NCI-H1092 (cell line): ENCODE data around the gene OVCA2.
A peak's percentile ranks its signal among the peaks of the same experiment; 100 is the strongest.

Experiments used
- DNase-seq: peaks from one replicate; lab custom pipeline; 2025; lab: John Stamatoyannopoulos, UW

The OVCA2 gene

DNA sequence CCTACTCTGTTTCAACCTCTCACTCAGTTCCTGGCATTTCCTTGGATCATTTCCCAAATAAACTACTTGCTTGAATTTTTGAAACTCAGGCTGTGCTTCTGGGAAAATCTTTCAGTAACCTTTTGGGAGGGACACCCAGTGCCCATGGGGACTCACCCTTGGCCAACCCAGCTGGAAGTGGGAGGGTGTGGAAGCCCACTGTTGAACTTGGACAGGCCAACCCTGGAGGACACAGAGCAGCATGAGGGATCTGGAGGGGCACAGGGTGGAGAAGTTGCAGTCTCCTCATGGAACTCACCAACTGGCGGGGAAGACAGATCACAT lies 27.9 kb upstream of the OVCA2 start:
- DNase-seq: no peak

DNA sequence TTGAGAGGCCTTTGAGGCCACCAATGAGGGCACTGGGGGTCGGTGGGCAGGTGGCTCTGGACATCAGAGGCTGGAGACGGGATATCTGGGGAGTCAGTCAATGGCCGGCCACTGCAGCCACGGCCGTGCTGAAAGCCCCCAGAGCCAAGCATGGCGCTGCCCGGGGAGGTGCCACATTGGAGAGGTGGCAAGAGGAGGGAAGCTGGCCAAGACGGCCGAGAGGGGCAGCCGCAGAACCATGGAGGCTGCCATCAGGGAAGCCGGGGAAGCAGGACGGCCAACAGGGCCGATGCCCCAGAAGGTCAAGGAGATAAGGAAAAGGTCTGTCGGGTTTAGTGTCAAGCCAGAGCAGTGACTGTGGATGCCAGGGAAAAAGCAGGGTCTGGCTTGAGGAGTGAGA lies 26.5 kb upstream of the OVCA2 start:
- DNase-seq: no peak

DNA sequence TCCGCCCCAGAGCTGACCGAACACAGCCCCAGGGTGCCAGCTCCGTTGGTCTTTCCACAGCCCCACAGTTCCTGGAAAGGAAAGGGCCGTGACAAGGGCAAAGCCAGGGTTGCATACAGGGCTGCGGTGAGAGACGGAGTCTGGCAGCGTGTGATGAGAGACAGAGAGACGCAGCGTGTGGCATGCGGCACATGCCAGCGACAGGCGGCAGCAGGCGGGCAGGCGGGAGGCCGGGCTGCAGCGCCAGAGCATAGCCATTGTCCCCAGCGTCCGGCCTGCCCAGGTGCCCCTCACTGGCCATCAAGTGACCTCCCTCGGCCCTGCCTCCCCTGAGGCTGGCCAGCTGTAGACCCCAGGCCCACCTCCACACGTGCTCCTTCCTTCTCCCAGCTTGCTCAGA lies 25.3 kb upstream of the OVCA2 start:
- no peak for DNase-seq

DNA sequence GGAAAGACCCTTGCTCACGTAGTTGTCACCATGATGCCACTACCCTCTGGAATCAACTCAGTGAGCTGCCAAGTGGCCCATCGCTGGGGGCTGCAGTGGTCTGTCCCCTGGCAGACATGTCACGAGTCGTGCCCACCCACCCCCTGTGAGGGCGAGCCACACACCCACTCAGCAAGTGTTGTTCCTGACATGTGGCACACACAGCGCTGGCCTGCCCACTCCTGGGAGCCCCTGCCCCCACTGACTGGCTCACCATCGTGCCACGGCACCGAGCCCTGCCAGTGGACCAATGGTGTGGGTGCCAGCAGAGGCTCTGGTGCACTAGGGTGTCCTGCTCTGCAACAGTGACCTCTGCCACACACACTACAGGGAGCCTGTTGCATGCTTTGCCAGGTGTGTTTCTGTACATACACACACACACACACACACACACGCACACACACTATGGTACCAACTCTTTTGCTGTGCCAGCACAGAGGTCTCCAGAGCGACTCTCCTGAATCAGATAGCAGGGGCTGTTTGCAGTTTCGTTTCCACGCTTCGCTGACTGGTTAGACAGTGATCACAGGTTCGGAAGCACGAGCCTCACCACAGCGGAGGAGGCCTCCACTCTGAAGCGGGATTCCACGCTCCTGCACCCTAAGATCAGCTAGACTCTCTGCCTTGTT lies 24.4 kb upstream of the OVCA2 start:
- no peak for DNase-seq

DNA sequence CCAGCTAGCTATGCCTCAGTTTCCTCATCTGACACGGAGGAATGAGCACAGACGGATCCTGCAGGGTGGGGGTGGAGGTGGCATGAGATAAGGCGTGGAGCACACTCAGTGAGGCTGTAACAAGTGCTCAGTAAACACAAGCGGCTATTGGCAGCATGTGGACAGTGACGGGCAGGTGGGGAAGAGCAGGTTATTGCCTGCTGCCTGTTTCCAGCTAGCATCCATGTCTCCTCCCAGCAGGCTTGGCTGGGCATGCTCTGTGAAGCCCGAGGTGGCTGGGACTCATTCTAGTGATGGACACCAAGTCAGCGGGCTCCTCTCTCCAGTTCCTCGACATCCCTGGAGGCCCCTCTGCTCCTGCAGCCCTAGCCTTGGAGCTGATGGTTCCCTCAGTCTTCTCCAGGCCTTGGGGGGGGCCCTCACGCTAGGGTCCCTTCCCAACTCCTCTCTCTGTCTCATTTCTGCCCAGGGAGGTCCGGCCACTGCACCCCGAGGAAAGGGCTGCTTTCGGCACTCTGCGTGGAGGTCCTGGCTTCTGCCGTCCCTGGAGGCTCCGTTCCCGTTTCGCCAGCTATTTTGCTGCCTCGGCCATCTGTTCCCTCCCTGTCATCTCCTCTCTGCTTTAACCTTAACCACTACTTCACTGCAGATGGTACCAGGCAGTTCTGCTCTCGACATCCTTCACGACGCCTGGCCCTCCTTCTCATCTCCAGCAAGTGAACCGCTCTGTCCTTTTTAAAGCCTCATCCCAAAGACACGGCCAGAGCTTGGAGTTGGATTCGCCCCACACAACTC lies 22.9 kb upstream of the OVCA2 start:
- peak; percentile 38 for DNase-seq

DNA sequence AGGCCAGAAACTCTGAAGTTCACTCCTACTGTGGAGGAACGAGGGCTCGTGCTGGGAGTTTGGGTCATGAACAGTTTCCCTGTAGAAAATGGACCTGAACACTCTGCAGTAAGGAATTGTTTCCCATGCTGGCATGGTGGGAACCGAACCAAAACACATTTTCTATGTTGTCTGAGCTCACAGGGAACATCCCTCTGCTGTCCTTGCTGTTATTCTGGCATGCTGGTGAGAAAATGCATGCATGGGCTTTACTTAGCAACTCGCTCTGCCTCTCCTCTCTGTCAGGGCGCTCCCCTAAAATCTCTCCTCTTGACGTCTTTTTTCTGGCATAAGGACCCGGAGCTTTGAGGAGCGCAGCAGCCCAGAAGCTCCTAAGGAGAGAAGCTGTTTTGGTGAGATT lies 22.1 kb upstream of the OVCA2 start:
- DNase-seq: no peak

DNA sequence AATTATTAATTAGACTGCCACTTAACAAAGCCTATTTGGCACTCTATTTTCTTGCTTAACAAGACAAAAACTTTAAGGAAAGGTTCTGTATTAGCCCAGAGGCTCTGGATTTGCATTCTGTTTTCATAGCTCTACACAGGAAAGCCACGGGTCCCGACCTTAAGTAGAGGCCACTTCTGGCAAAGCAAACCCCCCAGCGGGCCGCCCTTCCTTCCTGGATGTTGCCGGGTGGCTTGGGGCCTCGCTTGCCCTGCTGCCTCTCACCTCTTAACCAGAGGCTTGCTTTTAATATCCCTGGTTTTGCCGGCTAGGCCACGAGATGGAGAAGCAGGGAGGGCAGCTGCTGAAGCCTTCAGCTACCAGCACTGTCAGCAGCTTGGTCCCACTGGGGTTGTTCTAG lies 21.1 kb upstream of the OVCA2 start:
- DNase-seq: no peak

DNA sequence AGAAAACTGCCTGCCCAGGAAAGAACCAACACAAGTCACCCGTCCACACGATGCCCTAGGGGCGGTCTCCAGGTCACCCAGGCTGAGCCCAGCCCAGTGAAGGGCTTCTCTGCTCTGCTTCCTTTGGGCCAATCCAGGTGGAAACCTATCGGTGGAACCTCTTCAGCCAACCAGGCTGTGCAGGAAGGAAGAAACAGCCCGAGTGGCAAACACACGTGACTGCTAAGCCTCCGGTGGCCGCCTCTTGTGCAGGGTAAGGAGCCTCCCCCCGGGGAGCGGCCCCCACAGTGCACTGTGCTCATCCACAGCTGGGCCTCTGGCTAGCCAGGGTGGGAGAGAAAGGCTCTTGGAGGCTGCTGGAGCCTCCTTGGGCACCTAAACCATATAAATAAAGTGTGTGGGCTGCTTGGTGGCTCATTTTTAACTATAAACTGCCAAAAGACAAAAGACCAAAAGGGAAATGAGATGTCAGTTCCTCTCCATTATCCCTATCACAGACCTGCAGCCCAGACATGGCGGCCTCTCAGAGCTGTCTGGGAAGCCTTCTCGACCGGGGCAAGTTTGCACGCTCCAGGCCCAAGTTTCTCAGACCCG lies 19.1 kb upstream of the OVCA2 start:
- no peak for DNase-seq

DNA sequence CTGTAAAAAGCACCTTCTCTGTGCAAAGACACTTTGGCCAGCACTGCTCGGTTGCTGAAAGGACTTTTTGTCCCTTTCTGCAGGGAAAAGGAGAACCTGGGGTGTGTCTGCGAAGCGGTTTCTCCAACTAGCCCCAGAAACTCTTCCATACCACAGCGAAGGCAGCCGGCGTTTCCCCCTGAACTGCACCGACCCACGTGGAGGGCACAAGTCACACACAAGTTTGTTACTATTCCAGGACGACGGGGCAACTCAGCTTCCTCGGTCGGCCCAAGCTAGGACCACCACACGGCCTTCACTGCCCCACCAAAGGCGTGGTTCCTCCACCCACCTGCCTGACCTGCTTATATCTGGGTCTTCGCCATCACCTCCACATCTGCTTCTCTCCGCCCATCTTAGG lies 18.6 kb upstream of the OVCA2 start:
- DNase-seq: no peak

DNA sequence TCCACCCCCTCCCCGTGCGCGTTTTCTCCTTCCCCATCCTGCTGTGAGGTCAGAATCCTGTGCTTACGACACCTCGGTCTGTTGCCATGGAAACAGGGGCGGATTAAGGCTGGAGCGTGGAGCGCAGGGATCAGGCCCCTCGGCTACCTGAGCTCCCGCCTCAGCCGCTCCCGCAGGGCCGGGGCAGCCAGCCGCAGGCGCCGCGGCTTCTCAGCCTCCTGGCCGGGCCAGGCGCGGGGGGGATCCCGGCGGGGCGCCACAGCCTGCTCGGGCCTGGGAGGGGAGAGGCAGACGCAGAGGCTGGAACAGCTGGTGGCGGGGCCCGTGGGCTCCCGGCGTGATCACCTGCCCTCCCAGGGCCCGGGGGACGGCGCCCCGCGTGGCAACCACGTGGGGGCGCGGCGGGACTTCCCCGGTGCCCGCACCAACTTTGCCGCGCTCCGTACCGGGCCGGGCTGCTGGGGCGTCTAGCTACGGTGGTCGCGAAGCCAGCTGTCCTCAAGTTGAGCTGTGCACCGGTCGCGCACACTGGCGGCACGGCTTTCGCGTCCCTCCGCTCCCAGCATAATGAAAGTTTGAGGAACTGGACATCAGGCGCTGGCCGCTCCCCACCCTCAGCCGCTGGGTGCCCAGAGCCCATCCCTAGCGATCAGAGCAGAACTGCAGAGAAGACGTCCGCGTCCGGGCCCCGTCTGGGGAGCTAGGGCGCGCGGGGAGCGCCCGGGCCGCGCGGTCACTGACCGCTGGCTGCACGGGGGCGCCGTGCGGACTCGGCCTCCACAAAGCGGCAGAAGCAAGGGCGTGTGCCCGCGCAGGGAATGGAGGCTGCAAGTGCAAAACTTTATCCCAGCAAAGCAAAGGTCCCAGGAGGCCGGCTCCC lies 17.9 kb upstream of the OVCA2 start:
- peak; percentile 17 for DNase-seq

DNA sequence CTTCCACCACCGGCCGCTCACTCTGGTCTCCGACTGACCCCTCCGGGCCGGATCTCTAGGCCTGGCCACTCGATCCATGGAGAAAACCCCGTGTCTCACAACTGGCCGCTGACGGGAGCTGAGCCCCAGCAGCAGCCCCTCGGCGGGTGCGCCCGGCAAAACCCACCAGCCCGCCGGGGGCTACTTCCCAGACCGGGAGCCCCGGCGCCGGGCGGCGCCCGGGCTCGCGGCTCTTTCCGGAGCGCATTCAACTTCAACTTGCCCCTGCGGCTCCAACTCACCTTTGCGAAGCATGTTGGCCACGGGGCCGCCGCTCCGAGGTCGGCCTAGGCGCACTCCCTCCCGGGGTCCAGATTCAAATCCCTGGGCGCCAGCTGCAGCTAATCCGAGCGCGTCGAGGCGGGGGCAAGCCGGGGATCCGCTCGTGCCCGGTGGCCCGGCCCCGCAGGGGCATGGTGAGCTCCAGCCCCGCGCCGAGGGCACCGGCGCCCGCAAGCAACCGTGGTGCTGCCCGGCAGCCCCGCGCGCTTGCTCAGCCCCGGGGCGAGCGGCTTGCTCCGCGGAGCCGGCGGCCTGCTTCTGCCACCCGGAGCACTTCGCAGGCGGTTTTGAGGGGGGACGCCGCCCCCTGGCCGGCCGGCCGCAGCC lies 17.1 kb upstream of the OVCA2 start:
- no peak for DNase-seq

DNA sequence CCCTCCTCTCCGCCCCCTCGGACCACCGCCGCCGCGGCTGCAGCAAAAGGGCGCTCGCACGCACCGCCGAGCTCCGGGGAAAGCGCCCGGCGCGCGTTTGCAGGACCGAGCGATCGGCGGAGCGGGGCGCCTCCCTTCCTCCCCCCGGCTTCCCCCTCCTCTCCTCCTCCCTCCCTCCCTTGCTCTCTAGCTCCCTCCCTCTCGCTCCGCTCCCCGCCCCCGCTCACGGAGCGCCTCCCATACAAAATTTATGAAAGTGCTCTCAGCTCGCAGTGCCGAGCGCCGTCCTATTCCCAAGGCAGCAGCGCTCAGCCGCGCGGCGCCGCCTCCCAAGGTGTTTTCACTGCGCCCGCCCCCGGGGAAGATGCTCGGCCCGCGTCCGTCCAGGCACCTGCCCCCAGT lies 16.6 kb upstream of the OVCA2 start, which contains the start of gene RTN4RL1:
TSS of gene RTN4RL1 (minus strand) at position 115 of the 402 bp plus-strand sequence. CDS start 469 bp downstream, outside the sequence.
- no peak for DNase-seq

DNA sequence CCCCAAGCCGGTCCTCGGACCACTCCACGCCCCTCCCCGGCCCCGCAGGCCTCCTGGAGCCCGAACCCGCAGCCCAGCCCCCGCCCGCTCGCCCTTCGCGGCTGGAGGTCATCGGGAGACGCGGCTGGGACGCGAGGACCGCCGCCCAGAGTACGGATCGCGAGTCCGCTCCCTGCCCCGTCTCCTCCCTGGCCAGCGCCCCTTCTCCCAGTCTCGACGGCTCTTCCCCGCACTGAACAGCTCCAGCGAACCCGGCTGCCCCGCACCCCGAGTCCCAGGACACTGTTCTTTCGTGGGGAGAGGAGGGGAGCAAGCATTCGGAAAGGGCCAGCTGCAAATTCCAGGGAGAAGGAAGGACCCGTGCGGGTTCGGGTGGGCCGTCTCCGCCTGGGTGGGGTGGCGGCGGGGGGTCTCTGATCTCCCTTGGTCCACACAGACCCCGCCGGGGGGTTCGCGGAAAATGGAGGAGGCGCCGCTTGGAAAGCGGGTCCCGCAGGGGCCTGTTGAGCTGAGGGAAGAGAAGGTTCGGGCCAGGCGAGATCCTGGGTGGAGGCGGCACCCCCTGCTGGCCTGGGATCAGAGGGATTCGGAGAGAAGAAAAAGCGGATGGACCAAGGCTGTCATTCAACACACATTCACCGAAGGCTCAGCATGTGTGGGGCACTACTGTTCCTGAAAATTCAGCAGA lies 16.1 kb upstream of the OVCA2 start:
- DNase-seq: peak; percentile 63

DNA sequence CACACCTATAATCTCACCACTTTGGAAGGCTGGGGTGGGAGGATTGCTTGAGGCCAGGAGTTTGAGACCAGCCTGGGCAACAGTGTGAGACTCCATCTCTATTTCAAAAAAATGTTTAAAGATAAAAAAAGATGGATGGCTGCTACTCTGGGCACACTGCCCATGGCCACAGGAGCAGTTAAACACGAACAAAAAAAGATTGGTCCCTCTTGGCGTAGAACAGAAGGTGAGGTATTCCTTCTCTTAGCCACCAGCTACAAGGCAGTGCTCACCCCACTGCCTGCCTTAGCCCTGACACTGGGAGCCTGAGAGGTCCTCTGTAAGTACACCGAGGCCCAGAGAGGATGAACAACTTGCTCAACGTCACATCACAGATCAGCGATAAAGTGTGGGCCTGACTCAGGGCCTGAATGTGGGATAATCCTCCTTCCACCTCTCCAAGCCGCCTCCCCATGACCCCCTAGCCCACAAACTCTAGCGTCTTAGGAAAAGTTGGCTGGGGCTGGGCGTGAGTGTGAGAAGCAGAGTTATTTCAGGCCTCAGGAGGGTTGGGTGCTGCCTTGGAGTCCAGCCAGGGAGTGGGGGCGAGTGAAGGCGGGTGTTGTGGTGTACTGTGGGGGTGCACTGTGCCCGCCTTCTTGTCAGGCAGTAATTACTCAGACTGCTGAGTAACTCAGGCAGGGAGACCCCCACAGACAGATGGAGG lies 14.1 kb upstream of the OVCA2 start:
- DNase-seq: no peak

DNA sequence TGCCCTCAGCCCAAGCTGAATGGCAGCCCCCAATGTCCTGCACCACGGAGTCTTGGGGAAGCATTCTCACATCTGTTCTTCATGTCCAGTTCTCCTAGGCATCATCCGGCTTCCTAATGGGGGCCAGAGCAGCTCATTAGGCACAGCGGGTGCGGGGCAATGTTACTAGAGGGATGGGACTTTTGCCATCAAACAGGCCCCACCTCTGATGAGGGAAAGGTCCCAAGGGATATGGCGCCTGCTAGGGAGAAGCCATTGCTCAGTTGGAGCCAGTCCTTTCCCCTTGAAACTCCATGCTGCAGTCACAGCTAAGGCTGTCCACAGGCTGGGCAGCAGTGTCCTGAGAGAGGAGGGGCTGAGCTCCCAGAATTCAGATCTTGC lies 13.6 kb upstream of the OVCA2 start:
- DNase-seq: no peak

DNA sequence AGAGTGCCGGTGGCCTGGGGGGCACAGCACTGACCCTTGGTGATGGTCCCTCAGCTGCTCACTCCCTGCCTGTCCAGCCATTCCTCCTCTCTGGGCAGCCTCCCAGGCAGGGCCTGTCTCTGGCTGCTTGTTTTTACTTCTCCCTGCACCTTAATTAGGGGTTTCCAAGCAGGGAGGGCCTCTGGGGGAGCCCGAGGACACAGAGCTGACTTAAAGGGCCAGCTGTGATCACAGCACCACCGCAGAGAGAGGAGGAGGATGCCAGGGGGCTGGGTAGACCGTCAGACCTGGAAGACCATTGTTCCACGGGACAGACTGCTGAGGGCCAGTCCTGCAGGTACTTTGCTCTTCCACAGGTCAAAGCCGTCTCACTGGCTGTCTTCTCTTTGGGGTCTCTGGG lies 13.1 kb upstream of the OVCA2 start:
- DNase-seq: no peak

DNA sequence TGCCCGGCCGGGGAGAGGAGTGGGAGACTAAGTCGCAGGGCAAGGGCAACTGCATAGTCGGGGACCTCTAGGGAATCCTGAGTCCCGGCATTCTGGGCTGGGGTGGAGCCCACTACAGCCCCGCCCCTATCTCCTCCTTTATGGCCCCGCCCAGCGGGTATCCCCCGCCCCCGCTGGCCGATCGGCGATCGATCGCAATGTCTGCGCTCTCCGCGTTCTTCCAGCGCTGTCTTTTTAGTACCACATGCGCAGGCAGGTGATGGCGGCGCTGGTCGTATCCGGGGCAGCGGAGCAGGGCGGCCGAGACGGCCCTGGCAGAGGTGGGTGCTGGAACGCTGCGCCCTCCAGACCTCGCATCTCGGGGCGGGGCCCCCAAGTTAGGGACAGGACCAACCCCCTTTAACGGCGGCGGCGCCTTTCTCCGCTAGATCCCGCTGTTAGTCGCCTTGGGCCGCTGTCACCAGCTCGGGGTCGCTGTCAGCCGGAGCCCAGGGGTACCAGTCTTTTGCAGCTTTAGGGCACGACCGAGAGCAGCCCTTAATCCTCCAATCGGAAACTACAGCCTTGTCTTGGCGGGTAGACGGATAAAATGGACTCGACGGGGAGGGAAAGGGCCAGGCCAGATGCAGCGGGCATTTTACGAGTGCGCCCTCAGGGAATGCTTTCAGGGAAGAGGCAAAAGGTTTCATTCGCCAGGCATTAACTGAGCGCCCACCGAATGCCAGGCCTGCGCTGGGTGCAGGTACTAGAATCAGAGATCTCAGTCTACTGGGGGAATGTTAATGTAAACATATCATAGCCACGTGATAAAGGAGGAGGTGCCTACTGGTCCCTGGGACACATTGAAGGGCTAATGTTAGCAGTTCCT lies 11.7 kb upstream of the OVCA2 start, which contains the start of gene DPH1:
TSS of gene DPH1 (plus strand) at position 243 of the 868 bp plus-strand sequence. CDS start at position 260, 17 bp downstream.
- peak; percentile 72 for DNase-seq

DNA sequence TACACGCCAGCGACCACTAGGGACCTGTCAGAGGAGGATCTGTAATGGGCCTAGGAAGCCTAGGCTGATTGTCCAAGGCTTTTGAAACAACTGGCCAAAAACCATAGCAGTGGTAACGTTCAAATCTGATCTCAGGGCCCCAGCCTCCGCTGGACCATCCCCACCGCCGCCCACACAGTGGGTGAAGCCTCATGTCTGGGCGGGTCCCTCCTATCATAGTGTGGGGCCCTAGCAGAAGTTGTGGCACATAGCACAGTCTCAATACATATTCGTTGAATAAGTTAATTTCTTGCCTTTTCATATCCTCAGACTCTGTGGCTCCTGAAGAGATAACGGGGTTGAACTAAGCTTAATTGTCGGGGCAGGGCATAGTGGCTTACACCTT lies 11.1 kb upstream of the OVCA2 start:
- DNase-seq: no peak

DNA sequence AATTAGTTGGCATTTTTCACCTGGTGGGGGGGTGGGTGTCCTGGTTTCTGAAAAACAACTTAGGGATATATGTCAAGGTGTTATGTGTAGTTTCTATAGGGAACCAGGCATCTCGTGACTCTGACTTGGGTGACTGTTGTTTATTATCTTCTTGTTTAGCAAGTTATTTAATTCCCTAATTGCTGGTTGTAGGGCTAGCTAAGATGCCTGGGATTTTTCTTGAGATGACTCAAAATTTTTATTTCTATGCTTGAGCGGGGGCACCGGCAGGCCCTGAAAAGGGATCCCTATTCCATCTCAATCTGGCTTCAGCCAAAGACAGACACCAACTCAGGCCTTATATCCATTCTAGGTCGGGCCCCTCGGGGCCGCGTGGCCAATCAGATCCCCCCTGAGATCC lies 8.7 kb upstream of the OVCA2 start:
- DNase-seq: no peak

DNA sequence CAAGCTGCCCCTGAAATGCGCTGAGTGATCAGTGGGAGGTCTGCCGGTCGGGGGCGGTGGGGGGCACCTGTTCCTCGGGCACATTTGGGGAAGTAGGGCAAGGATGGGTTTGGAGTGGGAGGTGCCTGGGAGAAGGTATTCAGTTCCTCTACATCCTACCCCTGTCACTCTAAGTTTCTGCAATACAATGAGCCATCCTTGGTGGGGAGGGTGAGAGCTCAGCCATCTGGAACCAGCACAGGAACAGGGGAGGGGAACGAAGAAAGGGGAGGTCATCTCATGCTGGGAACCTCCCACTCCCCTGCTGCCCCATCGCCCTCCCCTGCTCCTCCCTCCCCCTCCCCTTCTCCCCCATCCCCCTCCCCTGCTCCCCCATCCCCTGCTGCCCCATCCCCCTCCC lies 7.7 kb upstream of the OVCA2 start:
- no peak for DNase-seq
